ENCODE results near the gene PFN3. TPM values are rescaled to one million over a fixed set of nuclear protein-coding genes. Genes with fewer than 3 reads are reported as not detected.

PFN3 gene
- polyA plus RNA-seq, 1 donor (not counting 4 experiments of a cell fraction or from before 2014, with no cell fraction given) = not detected

GRCh38 chr5:177425801-177426565, 25.5 kb upstream of the PFN3 start:
- Histone ChIP-seq H3K4me1 (ENCODE audit: control insufficient read depth, extremely low read depth, insufficient read depth, low read length) (peaks cover 42% of the 10 kb centered on the region), H3K9me3 (ENCODE audit: control insufficient read depth, low read depth, low read length) (no peaks in the 10 kb centered on the region), H3K9ac (ENCODE audit: control insufficient read depth, extremely low read depth, insufficient read depth, low read length) (peak overlapping the region; percentile 86), H2AFZ (ENCODE audit: control insufficient read depth, low read length) (peak overlapping the region; percentile 94), H3K27ac (ENCODE audit: control insufficient read depth, insufficient read depth, low read length) (peak overlapping the region; percentile 88), H4K20me1 (ENCODE audit: control insufficient read depth, extremely low read depth, insufficient read depth, low read length) (no peaks in the 10 kb centered on the region), H3K9me1 (ENCODE audit: control insufficient read depth, extremely low read depth, insufficient read depth, low read length) (no peaks in the 10 kb centered on the region), H3K27me3 (ENCODE audit: control insufficient read depth, extremely low read depth, insufficient read depth, low read length) (no peaks in the 10 kb centered on the region), H3K79me2 (ENCODE audit: control insufficient read depth, insufficient read depth, low read length) (peaks cover 31% of the 10 kb centered on the region), H3K4me3 (ENCODE audit: control insufficient read depth in 2 of 3, extremely low read depth in 1 of 3, insufficient read depth in 2 of 3, low read depth in 1 of 3, low read length in 3 of 3) (peak overlapping the region; percentile 49 to 75 (median 67)), H3K4me2 (ENCODE audit: control insufficient read depth, extremely low read depth, insufficient read depth, low read depth, low read length) (peak overlapping the region; percentile 83), H3K36me3 (ENCODE audit: control insufficient read depth in 2 of 2, extremely low read depth in 1 of 2, insufficient read depth in 2 of 2, low read length in 2 of 2) (peaks cover 3 to 7% of the 10 kb centered on the region in 2 experiments)
- DNase-seq (ENCODE audit: low read depth, low spot score) (peak; percentile 100), FAIRE-seq (peak; percentile 79)
- dilution Hi-C loops (cut with MboI; ENCODE audit: extremely low pct_ligation_motif_present, low sequenced_read_pairs) = no loop called here
- TF ChIP-seq EZH2 (IDR thresholded peaks at IDR 0.05; ENCODE audit: low read length) (no peak), CTCF (optimal IDR thresholded peaks at IDR 0.05 in 1 of 3, IDR thresholded peaks at IDR 0.05 in 1 of 3, conservative IDR thresholded peaks at IDR 0.05 in 1 of 3; ENCODE audit: extremely low read depth in 1 of 3, insufficient read depth in 2 of 3, low read length in 3 of 3) (no peak)

GRCh38 chr5:177425196-177425800, 24.8 kb upstream of the PFN3 start:
- H2AFZ ChIP-seq (ENCODE audit: control insufficient read depth, low read length) = peak overlapping the region; percentile 94
- TF ChIP-seq CTCF (optimal IDR thresholded peaks at IDR 0.05 in 1 of 3, IDR thresholded peaks at IDR 0.05 in 1 of 3, conservative IDR thresholded peaks at IDR 0.05 in 1 of 3; ENCODE audit: extremely low read depth in 1 of 3, insufficient read depth in 2 of 3, low read length in 3 of 3) = no peak
- no peak for TF ChIP-seq EZH2 (IDR thresholded peaks at IDR 0.05; ENCODE audit: low read length)
- no peaks in the 10 kb centered on the region for H3K9me1 ChIP-seq (ENCODE audit: control insufficient read depth, extremely low read depth, insufficient read depth, low read length)
- H3K4me1 ChIP-seq (ENCODE audit: control insufficient read depth, extremely low read depth, insufficient read depth, low read length) = peaks cover 35% of the 10 kb centered on the region
- H3K36me3 ChIP-seq (ENCODE audit: control insufficient read depth in 2 of 2, extremely low read depth in 1 of 2, insufficient read depth in 2 of 2, low read length in 2 of 2) = peaks cover 1 to 5% of the 10 kb centered on the region in 2 experiments
- FAIRE-seq = no peak
- H3K4me3 ChIP-seq (ENCODE audit: control insufficient read depth in 2 of 3, extremely low read depth in 1 of 3, insufficient read depth in 2 of 3, low read depth in 1 of 3, low read length in 3 of 3) = peak overlapping the region; percentile 49 to 75 (median 67)
- H3K4me2 ChIP-seq (ENCODE audit: control insufficient read depth, extremely low read depth, insufficient read depth, low read depth, low read length) = peak overlapping the region; percentile 83
- no peaks in the 10 kb centered on the region for H3K9me3 ChIP-seq (ENCODE audit: control insufficient read depth, low read depth, low read length)
- peak overlapping the region; percentile 88 for H3K27ac ChIP-seq (ENCODE audit: control insufficient read depth, insufficient read depth, low read length)
- H4K20me1 ChIP-seq (ENCODE audit: control insufficient read depth, extremely low read depth, insufficient read depth, low read length) = no peaks in the 10 kb centered on the region
- H3K9ac ChIP-seq (ENCODE audit: control insufficient read depth, extremely low read depth, insufficient read depth, low read length) = peak overlapping the region; percentile 86
- H3K79me2 ChIP-seq (ENCODE audit: control insufficient read depth, insufficient read depth, low read length) = peaks cover 31% of the 10 kb centered on the region
- DNase-seq (ENCODE audit: low read depth, low spot score) = no peak
- no peaks in the 10 kb centered on the region for H3K27me3 ChIP-seq (ENCODE audit: control insufficient read depth, extremely low read depth, insufficient read depth, low read length)
- dilution Hi-C loops (cut with MboI; ENCODE audit: extremely low pct_ligation_motif_present, low sequenced_read_pairs) = no loop called here

All from keratinocyte (primary cell).